ENCODE measurements around the gene KRT81.
"Not testable (repeated sequence)": the region's sequence is repeated elsewhere in the genome, so short reads cannot be mapped to it uniquely, and the experiment has no call there.

Gene KRT81

DNA sequence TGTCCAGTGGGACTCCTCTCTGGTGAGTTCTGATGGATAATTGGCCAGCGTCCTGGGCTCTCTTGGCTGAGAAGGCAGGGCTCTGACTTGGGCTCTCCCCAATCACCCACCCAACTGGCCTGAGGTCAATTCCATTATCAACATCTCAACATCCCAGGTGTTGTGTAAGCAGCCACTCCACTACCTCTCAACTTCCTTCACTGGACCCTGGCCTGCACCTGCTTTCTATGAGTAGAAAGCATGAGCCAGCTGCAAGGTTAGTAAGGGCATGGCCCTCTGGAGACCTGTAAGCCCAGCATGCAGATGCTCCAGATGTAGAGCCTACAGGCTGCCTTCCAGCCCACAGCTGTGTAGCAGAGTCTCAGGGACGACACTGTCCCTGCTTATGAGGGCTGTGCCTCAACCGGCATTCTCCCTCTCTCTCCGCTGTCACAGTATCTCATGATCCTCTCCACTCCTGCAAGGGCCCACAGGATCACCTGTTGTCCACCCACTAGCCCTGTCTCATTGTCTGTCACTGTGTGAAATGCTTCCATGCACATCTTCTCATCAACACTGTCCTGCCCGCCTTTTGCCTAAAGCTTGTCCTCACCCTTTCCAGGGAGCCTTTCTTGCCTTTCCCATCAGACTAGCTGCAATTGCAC, 5.4 kb upstream of the KRT81 start:
- DNase-seq (ENCODE audit: low spot score) = no peak

- DNase-seq (ENCODE audit: low spot score) = no peak
Observed at GRCh38 chr12:52295663-52296062, 4.3 kb upstream of the KRT81 start.

DNA sequence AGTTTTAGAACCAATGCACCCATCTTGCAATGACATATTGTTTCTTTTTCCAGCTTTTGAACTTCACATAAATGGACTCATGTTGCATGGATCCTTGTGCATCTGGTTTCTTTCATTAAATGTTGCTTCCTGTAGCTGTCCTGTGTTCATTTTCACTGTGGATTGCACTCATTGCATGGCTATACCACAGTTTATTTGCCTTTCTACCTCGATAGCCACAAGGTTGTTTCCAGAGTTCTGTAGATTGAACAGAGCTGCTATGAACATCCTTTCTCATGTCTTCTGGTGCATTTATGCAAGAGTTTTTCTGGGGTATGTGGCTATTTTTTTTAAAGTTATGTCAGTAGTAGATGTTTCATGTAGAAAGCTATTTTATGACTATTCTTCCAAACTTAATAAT, 3.5 kb upstream of the KRT81 start:
- no peak for DNase-seq (ENCODE audit: low spot score)

DNA sequence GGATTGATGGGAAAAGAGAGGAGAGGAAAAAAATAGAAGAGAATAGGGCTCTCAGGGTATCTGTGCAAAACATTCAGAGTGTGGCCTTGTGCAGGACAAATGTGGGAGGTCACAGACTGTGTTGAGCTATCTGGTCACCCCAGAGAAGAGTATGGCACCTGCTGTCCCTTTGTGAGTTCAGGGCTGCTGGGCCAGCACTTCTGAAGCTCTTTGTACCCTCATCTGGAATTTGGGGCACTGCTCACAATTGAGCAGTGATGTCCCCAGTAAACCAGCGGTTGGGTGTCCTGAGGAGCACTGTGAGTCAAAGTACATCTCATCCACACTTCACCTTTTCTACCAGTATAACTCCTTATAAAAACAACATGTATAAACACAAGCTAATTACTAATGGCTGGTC, 2.6 kb upstream of the KRT81 start:
- DNase-seq (ENCODE audit: low spot score) = no peak

- DNase-seq (ENCODE audit: low spot score) = not testable (repeated sequence)
Observed at GRCh38 chr12:52290483-52291134, 725 bp downstream of the KRT81 start.

DNA sequence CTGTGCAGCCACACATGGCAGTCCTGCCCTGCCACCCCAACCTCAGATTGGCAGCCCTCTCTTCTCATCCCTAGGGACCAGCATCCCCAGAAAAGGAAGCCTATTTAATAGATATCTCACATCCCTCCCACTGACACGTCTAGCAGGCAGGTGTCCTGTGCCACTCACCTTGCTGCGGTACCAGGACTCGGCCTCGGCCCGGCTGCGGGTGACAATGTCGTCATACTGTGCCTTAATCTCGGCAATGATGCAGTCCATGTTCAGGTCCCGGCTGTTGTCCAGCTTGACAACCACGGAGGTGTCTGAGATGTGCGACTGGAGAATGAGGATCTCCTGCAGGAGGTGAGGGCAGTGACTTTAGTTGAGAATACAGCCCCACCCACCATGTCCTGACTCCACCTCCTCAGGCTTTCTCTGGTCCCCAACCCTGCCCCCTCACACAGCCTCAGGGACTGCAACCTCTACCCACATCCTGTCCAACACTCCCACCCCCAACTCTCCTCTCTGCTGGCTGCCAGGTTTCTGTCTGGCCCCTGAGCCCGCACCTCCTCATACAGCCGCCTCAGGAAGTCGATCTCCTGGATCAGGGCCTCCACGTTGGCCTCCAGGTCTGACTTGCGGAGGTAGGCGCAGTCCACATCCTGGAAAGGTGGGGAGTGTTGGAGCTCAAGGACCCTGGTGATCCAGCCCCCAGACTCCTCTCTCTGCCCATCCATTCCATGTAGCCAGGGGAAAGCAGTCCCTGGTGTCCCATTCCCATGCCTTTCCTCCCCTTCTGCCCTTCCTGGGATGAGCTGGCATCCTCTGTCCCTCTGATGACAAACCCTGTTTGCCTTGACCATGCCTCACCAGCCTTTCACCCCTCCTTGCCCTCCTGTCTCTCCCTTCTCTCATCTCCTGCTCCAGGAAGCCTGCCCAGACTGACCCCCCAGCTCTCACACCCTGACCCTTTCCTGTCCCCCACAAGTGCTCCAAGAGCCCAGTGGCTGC, 3.2 kb downstream of the KRT81 start:
- DNase-seq (ENCODE audit: low spot score) = not testable (repeated sequence)

DNA sequence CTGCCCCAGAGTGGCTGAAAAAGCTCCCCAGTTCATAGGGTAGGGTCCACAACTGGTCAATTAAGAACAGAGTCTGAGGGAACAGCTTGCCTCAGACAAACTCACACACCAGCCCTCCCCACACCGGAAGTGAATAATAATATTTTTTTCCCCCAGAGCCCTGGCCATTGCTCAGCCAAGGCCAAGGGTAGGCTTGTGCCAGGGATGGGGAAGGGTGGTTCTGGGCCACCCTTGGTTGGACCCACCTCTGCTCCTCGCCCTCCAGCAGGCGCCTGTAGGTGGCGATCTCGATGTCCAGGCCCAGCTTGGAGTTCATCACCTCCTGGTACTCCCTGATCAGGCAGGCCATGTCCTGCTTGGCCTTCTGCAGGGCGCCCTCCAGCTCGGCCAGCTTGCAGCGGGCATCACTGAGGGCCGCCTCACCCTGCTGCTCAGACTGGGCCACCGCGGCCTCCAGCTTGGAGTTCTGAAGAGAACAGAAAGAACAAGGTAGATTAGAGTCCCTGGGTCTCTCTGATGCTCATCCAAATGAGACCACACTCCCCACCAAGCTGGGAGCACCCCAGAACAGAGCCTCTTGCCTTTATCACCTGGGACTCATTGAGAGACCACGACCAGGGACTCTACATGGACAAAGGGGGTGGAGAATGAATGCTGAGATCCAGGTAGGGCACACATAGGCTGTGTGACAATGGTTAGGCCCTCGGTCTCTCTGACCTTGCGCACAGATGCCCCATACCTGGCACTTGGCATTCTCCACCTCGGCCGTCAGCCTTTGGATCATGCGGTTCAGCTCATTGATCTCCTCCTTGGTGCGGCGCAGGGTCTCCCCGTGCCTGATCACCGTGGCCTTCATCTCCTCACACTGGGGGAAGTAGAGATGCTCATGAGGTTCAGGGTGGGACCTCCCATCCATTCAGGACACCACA, 4.2 kb downstream of the KRT81 start:
- not testable (repeated sequence) for DNase-seq (ENCODE audit: low spot score)

DNA sequence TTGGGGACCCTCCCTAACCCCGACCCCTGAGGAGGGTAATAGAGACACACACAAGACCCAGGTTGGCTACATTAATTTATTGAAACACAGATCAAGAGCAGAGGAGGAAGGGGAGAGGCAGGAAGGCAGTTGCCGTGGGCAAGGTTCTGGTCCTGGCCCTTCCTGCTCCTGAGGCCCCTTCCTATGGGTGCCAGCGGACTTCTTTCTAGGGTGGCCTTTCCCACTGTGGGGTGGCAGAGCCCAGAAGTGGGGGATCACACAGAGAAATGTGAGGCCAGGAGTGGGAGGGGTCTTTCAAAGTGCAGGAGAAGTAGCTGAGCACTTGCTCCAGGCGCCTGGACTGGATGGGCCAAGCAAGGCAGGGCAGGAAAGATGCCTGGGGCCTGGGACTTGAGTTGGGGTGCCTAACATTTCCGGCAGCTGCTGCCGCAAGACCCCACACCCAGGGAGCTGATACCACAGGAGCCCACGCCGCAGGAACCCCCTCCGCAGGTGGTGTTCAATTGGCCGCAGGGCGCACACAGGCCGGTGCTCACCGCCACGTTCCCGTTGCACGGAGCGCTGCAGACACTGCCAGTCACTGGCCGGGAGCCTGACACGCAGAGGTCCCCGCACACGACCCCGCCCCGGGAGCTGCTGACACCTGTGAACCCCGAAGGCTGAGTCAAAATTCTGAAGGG, 5.3 kb downstream of the KRT81 start:
- DNase-seq (ENCODE audit: low spot score) = no peak

DNA sequence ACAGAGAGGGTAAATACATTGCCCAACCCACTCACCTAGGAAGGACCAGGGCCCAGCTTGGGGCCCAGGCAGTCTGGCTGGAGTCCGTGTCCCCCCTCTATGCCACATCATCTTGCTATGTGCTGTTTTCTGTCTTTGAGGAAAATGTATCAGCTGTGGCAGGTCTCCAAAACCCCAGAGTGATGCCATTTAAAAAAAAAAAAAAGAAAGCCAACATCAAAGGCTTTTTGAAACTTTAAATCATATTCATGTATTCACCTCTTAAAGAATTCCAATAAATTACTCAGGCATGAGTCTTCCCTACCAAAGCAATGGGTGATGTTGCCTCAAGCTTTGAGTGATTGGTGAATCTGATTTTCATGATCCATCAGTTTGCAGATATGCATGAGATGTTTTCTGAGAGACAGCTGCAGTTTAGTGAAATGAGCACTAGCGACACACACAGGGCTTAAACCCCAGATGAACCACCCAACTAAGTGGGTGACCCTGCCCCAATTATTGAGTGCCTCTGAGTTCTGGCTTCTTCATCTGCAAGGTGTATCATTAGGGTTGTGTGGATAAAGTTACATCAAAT, 6.1 kb downstream of the KRT81 start:
- no peak for DNase-seq (ENCODE audit: low spot score)

DNA sequence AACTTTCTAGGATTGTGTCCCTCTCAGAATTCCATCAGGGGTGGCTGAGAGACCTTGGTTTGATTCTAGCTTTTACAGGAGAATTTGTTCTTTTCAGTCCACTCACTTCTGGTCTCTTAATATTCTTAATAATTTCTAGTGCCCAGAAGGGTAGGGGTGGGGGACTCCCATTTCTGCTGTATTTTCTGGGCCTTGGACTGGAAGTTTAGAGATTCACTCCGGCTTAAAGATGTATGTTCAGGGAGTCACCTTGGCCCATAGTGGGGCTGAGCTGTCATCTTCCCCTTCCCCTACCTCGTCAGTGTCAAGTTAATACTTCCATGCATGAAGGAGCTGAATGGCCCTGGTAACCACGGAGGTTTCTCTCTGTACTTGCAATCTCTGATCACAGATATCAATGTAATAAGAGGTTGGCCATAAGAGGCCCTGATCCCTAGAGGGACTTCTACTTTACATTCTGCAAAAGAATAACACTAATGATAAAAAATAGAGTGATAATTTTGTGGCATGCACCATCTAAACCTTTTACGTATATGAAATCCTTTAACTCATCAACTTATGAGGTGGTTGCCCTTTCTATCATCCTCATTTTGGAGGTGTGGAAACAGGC, 6.7 kb downstream of the KRT81 start:
- no peak for DNase-seq (ENCODE audit: low spot score)

- no peak for DNase-seq (ENCODE audit: low spot score)
Observed at GRCh38 chr12:52280796-52281560, 10.4 kb downstream of the KRT81 start.

- DNase-seq (ENCODE audit: low spot score) = no peak
Observed at GRCh38 chr12:52280319-52280795, 11.0 kb downstream of the KRT81 start.

DNA sequence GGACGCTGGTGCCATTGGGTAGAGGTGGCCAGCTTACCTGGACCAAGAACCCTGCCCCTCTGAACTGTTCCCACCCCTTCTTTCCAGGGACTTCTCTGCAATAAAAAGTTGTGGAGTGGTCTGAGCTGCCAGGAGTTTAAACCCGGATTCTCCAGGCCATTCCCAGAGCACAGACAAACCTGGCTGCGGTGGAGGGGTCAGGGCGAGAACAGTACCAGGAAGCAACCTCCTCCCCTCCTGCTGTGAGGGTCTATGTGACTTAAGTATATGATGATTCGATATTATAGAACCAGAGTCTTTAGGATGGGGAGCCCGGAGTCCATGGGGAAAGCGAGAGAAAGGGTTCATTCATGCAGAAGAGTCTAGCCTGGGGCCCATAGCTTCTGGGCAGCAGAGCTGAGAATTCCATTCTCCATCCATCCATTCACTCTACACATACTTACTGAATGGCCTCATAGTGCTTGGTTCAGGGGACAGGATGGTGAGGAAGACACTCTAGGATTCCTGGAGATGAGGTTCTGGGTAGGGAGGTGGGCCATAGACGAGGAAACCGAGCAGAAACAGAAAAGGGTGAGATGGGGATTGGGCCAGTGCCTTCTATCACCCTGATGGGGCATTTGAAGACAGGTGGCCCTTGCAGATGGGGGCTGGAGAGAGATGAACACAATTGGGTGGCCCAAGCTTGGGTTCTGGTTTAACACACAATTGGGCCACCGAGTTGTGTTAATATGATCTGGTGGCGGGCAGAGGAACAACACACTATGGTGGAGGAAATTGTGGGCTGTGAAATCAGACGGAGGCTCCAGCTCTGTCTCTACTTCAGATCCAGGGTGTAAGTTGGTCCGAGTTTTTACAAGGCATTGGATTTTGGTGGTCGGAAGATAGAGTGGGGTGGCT, 11.7 kb downstream of the KRT81 start:
- DNase-seq (ENCODE audit: low spot score) = no peak

GRCh38 chr12:52278575-52279421, 12.5 kb downstream of the KRT81 start:
- DNase-seq (ENCODE audit: low spot score) = peak; percentile 65

DNA sequence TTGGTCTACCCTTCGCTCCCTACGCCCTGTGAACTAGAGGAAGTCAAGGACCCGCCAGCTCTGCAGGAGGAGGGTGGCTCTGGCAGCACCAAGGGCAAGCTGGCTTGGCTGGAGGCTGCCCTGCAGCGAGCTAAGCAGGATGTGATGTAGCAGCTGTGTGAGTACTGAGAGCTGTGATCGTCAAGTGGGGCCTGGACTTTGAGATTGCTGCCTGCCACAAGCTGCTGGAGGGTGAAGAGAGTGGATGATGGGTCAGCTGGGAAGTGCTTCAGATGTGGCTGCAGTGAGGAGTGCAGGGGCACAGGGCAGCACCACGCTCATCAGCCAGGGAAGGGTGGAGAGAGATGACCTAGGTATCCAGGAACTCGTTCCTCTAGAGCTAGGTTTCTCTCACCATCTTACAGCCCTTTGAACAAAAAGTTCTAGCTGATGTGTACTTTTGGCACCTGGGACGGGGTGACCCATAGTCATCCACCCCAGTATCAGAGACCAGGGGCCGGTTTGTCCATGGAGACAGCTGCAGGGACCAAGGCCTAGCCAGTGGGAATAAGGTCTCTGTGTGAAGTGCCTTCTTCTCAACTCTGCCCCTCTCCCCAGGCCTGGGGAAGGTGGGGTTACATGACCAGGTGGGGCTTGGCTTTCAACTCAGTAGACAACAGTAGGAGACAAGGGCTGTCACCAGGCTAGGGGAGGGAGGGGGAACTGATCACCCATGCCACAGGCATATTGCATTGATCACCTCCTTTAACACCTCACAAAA, 13.7 kb downstream of the KRT81 start:
- no peak for DNase-seq (ENCODE audit: low spot score)

DNA sequence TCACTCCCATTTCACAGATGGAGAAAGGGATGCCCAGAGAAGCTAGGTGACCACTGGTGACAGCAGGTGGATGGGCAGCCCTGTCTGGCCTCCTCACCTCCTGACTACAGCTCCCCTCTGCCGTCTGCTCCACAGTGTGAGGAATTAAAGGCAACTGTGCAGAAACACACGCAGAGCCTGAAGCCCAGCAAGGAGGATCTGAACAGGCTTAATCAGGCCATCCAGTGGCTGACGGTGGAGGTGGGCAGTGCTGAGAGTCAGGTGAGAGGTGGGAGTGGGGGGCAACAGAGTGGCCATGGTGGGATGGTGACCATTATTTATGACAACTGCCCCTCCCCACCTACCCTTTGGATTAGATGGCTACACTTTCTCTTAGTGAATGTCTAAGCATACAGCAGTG, 15.6 kb downstream of the KRT81 start:
- DNase-seq (ENCODE audit: low spot score) = no peak
